ENCODE data around the gene RALY. TPM values are rescaled to one million over a fixed set of nuclear protein-coding genes. Genes with fewer than 3 reads are reported as not detected.

The RALY gene
- total RNA-seq, 1 donor from 2014 or later, result 123 TPM

DNA sequence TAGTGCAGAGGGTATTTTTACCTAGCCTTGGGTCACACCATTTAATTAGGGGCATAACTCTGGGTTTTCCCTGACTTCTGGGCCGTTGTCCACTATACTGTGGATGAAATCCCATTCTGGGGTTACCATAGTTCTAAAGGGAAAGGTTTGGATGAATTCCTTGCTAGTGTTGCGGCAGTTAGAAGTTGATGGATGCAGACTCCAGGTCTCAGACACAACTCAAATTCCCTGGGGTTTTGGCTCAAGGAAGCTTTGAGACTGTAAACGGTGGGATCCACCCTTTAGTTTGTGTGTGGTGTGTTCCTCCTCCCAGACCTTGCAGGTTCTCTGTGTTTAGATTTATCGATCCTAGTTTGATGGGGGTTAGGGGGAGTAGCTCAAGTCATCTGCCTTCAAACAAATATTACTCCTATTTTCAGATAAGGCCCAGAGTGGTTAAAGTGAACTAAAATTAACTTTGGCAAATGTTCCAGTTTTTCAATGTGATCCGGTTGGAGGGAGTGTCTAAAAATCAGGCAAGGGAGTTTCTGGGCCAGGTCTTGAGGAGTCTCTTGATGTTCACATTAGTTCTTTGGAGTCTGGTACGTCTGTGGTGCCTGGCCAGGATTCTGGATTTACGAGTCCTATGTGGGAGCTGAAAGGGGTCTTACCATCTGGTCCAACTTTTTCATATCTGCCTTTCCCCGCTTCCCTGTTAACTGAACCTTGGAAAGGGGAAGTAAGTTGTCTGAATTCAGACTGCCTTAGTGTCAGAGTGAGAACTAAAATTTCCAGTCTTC lies 1.5 kb downstream of the RALY start:
- H3K4me3 ChIP-seq, result peak overlapping the region; percentile 72 to 97
- TF ChIP-seq POLR2A (IDR thresholded peaks at IDR 0.05) (no peak), POLR2AphosphoS5 (IDR thresholded peaks at IDR 0.05; ENCODE audit: insufficient read depth in 1 of 2, low read depth in 1 of 2) (no peak)
- TF ChIP-seq, protein P1, sequence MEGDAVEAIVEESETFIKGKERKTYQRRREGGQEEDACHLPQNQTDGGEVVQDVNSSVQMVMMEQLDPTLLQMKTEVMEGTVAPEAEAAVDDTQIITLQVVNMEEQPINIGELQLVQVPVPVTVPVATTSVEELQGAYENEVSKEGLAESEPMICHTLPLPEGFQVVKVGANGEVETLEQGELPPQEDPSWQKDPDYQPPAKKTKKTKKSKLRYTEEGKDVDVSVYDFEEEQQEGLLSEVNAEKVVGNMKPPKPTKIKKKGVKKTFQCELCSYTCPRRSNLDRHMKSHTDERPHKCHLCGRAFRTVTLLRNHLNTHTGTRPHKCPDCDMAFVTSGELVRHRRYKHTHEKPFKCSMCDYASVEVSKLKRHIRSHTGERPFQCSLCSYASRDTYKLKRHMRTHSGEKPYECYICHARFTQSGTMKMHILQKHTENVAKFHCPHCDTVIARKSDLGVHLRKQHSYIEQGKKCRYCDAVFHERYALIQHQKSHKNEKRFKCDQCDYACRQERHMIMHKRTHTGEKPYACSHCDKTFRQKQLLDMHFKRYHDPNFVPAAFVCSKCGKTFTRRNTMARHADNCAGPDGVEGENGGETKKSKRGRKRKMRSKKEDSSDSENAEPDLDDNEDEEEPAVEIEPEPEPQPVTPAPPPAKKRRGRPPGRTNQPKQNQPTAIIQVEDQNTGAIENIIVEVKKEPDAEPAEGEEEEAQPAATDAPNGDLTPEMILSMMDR (IDR thresholded peaks at IDR 0.05), result no peak
- intact Hi-C loops (cut with DNase I), result no loop called here
- peaks cover 67% of the 10 kb centered on the region for H3K4me1 ChIP-seq
- H3K36me3 ChIP-seq, result no peaks in the 10 kb centered on the region
- no peaks in the 10 kb centered on the region for H3K9me3 ChIP-seq
- no peaks in the 10 kb centered on the region for H3K27me3 ChIP-seq
- H3K27ac ChIP-seq, result peak overlapping the region; percentile 98
- no peak for DNase-seq (ENCODE audit: extremely low spot score in 2 of 2)

DNA sequence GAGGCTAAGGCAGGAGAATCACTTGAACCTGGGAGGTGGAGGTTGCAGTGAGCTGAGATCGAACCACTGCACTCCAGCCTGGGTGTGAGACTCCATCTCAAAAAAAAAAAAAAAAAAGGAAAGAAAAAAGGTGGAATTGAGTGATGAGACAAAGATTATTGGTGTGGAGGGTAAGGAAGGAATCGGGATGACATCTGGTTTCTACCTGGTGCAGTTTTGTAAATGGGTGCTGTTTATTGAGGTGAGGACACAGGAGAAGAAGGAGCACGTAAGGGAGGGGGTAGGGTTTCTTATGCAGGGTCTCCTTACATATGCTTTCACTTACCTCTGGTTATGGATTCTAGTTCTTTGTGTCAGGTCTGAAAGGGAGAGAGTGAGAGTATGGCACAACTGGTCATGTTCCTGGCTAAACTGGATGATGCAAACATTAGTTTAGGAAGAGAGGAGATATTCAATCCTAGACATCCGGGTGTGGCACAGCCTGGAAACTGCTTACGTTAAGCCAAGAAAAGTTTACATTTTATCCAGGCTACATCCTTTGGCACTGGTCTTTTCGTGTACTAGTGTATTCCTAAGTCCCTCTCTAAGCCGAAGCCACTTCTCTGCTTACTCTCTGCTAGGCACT lies 5.4 kb downstream of the RALY start:
- DNase-seq (ENCODE audit: extremely low spot score in 2 of 2), result no peak
- Histone ChIP-seq H3K4me1 (peaks cover 84% of the 10 kb centered on the region), H3K9me3 (no peaks in the 10 kb centered on the region), H3K27ac (no peak overlapping the region), H3K27me3 (no peaks in the 10 kb centered on the region), H3K36me3 (no peaks in the 10 kb centered on the region), H3K4me3 (no peak overlapping the region)
- TF ChIP-seq POLR2A (IDR thresholded peaks at IDR 0.05) (no peak), POLR2AphosphoS5 (IDR thresholded peaks at IDR 0.05; ENCODE audit: insufficient read depth in 1 of 2, low read depth in 1 of 2) (no peak)
- TF ChIP-seq, protein P1 (IDR thresholded peaks at IDR 0.05), result no peak
- intact Hi-C loops (cut with DNase I), result no loop called here

DNA sequence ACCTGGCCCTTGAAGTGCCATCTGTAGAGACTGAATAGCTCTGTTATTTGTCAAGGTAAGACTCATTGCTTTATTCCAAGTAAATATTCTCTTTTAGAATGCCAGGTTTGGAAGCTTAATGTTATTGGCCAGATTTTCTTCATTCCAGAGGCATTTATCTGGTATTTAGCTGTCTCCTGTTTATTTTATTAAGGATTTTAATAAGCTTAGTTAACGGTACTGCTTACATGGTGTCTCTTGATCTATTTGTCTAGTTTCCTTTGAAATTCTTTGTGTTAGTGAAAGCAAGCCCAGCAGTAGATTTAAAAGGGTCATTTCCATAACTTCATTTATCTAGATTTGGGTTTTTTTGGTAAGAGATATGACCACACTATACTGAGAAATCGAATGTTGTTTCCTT lies 7.7 kb downstream of the RALY start:
- Histone ChIP-seq H3K4me1 (peaks cover 66% of the 10 kb centered on the region), H3K27ac (no peak overlapping the region), H3K9me3 (no peaks in the 10 kb centered on the region), H3K27me3 (no peaks in the 10 kb centered on the region), H3K36me3 (no peaks in the 10 kb centered on the region), H3K4me3 (no peak overlapping the region)
- intact Hi-C loops (cut with DNase I), result no loop called here
- no peak for DNase-seq (ENCODE audit: extremely low spot score in 2 of 2)
- TF ChIP-seq POLR2A (IDR thresholded peaks at IDR 0.05), result no peak
- TF ChIP-seq, protein P1 (IDR thresholded peaks at IDR 0.05), result no peak
- TF ChIP-seq POLR2AphosphoS5 (IDR thresholded peaks at IDR 0.05; ENCODE audit: insufficient read depth in 1 of 2, low read depth in 1 of 2), result no peak

DNA sequence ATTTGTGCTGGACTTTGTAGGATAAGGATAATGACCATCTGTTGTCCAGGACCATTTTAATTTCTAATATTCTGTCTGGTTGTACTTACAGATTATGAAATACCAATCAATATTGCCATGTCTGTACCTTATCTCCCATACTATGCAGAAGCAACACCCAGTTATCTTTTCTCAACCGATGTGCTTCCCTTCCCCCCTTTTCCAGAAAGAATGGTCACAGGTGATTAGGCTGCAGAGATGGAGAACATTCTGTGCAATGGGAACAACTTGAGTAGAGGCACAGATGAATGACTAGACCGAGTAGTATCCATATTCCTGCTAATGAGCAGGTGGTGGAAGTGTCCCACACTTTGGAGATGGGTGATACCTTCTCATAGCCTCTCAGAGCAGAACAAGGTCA lies 10.5 kb downstream of the RALY start:
- Histone ChIP-seq H3K27ac (no peak overlapping the region), H3K4me1 (peaks cover 55% of the 10 kb centered on the region)

More for the DNA sequence above, 10.5 kb downstream of the RALY start:
- H3K27me3 ChIP-seq, result no peaks in the 10 kb centered on the region
- TF ChIP-seq POLR2A (IDR thresholded peaks at IDR 0.05) (no peak), POLR2AphosphoS5 (IDR thresholded peaks at IDR 0.05; ENCODE audit: insufficient read depth in 1 of 2, low read depth in 1 of 2) (no peak)
- TF ChIP-seq, protein P1 (IDR thresholded peaks at IDR 0.05), result no peak
- H3K4me3 ChIP-seq, result no peak overlapping the region
- H3K9me3 ChIP-seq, result no peaks in the 10 kb centered on the region
- no peaks in the 10 kb centered on the region for H3K36me3 ChIP-seq
- DNase-seq (ENCODE audit: extremely low spot score in 2 of 2), result no peak
- intact Hi-C loops (cut with DNase I), result no loop called here
